ENCODE data around the gene GLB1L2.

GLB1L2 gene

GRCh38 chr11:134349109-134349801, 17.5 kb downstream of the GLB1L2 start:
- no peak for DNase-seq

GRCh38 chr11:134349802-134350355, 18.1 kb downstream of the GLB1L2 start:
- DNase-seq = no peak

GRCh38 chr11:134350381-134350780, 18.6 kb downstream of the GLB1L2 start:
- no peak for DNase-seq

GRCh38 chr11:134352111-134352510, 20.3 kb downstream of the GLB1L2 start:
- no peak for DNase-seq

GRCh38 chr11:134355136-134355535, 23.3 kb downstream of the GLB1L2 start:
- DNase-seq = no peak

- no peak for DNase-seq
These were observed 23.9 kb downstream of the GLB1L2 start for GRCh38 chr11:134355656-134356055.

- DNase-seq = no peak
These were observed 25.1 kb downstream of the GLB1L2 start for GRCh38 chr11:134356656-134357544.

GRCh38 chr11:134357545-134357839, 25.7 kb downstream of the GLB1L2 start:
- no peak for DNase-seq

GRCh38 chr11:134358165-134358855, 26.5 kb downstream of the GLB1L2 start:
- DNase-seq = no peak

GRCh38 chr11:134358856-134359490, 27.2 kb downstream of the GLB1L2 start:
- DNase-seq = no peak

GRCh38 chr11:134359646-134360045, 27.9 kb downstream of the GLB1L2 start:
- DNase-seq = no peak

GRCh38 chr11:134360050-134360835, 28.5 kb downstream of the GLB1L2 start:
- peak; percentile 88 for DNase-seq

- DNase-seq = no peak
These were observed 29.9 kb downstream of the GLB1L2 start for GRCh38 chr11:134361661-134362060.

- DNase-seq = no peak
These were observed 30.6 kb downstream of the GLB1L2 start for GRCh38 chr11:134362192-134362901.

GRCh38 chr11:134363161-134363560, 31.4 kb downstream of the GLB1L2 start:
- no peak for DNase-seq

- DNase-seq = no peak
These were observed 31.8 kb downstream of the GLB1L2 start for GRCh38 chr11:134363592-134363991.

- DNase-seq = no peak
These were observed 32.5 kb downstream of the GLB1L2 start for GRCh38 chr11:134364261-134364660.

GRCh38 chr11:134365011-134365925, 33.5 kb downstream of the GLB1L2 start:
- DNase-seq = no peak

GRCh38 chr11:134366254-134366653, 34.5 kb downstream of the GLB1L2 start:
- no peak for DNase-seq

GRCh38 chr11:134367781-134368180, 36.0 kb downstream of the GLB1L2 start:
- DNase-seq = no peak

All from activated CD8-positive, alpha-beta memory T cell treated with anti-CD3 and anti-CD28 coated beads for 24 hours (primary cell).